ENCODE data around the gene PXMP4.

PXMP4 gene

DNA sequence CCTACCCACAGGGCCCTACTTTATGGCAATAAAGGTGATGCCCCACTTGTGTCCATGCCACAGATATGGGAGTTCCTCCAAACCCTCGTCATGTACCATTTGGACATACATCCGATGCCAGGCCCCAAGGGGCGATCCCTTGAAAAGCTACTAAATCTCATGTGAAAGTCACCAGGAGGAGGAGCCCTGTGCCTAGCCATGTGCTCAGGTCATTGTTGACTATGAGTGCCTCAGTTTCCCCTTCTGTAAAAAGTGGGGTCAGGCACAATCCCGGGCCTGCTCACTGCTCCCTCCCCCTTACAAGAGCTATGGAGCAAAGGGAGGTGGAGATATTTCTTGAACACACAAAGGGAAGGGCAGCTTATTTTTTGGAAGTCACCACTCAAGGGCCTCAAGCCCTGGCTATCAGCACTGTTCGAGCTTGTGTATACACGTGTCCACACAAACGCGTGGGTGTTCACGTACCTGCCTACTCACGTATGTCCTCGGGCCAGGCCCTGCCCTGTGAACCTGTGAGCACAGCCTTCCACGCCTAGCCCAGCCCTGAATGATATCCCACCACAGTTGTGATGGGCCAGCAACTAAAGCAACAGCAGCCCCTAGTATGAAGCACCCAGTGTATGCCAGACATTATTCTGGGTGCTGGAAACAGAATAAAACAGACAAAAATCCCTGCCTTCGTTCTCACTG lies 51.5 kb downstream of the PXMP4 start:
- no peak for DNase-seq (ENCODE audit: low spot score)

DNA sequence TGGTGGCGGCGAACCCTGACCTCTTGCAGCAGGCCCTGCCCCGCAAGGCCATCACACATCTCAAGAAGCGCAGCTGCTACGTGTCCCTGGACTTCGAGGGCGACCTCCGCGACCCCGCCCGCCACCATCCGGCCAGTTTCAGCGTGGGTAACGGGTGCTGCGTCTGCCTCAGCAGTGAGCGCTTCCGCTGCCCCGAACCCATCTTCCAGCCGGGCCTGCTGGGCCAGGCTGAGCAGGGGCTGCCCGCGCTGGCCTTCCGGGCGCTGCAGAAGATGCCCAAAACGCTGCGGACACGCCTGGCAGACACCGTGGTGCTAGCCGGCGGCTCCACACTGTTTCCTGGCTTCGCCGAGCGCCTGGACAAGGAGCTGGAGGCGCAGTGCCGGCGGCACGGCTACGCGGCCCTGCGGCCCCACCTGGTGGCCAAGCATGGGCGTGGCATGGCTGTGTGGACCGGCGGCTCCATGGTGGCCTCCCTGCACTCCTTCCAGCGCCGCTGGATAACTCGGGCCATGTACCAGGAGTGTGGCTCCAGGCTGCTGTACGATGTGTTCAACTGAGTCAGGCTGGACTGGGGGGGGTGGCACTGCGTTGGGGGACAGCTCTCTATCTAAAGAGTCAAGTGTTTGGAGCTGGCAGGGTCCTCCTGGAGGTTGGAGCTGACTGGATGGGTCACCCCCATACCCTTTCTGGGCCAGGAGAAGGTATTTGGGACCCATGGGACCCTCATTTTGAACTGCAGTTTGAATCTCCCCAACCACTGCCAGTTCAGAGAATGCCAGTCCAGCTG lies 52.2 kb downstream of the PXMP4 start:
- peak; percentile 89 for DNase-seq (ENCODE audit: low spot score)

DNA sequence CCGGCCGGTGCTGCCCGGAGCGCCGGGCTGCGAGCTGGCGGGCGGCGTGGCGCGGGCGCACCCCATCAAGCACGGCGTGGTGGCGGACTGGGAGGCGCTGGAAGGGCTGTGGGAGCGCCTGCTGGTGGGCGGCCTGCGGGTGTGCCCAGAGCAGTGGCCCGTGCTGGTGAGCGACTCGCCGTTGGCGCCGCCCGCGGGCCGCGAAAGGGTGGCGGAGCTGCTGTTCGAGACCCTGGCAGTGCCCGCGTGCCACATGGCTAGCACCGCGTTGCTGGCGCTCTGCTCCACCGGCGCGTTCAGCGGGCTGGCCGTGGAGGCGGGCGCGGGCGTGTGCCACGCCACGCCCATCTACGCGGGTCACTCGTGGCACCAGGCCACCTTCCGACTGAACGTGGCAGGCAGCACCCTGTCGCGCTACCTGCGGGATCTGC lies 52.9 kb downstream of the PXMP4 start:
- no peak for DNase-seq (ENCODE audit: low spot score)

DNA sequence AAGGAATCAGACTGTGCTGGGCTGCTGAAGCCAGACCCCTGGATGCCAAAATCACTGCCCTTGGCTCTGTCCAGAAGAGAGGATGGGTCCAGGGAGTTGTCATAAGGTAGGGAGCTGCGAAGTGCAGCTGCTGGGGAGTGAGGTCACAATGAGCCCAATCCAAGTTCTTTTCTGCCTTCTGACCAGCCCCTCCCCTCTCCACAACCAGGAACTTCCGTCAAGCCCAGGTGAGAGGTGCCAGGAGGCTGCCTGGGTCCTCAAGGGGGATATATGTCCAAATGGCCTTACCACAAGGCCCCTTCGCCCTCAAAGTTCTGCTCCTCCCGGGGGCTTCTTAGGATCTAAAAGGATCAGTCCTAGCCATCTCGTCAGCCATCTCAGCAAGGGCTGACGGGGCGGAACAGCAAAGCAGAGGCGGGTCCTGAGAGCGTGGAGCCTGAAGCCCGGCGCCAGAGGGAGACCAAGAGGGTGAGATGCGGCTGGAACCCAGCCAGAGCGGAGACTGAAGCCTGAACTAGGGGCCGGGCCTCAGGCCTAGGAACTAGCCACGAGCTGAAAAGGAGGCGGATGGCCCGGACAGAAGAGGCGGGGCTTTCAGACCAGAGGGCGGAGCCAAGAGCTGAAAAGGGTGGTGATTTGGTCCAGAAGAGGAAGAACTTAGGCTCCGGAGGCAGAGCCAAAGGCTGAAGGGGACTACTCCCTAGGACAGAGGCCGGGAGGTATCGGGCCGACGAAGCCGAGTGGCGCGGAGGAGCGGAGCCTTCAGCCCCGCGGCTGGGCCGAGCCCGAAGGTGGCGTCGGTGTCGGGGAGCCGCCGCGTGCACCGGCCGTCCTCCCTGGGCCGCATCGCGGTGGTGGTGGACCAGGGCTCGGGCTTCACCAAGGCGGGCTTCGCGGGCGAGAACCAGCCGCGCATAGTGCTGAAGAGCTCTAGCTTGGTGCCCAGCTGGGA lies 53.5 kb downstream of the PXMP4 start, which contains the start of gene ACTL10:
ACTL10 (plus strand) TSS at position 651 of the 952 bp plus-strand sequence. CDS start 555 bp downstream, outside the sequence.
- peak; percentile 90 for DNase-seq (ENCODE audit: low spot score)

DNA sequence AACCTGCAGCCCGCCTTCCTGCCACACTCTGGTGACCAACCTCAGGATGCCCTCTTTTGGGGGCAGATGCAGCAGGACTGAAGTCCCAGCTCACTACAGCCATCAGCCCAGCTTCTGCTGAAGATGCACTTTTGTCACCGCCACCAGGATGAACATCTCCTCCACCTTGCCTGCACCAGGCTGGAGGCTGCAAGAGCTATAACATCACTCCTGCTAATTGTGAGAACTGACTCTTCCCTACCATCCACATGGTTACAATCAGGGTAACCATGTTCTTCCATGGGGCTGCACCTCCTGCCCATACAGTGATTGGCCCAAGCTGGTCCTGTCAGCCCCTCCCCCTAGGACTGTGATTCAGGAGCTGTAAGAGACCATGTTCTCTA lies 55.4 kb downstream of the PXMP4 start:
- no peak for DNase-seq (ENCODE audit: low spot score)

DNA sequence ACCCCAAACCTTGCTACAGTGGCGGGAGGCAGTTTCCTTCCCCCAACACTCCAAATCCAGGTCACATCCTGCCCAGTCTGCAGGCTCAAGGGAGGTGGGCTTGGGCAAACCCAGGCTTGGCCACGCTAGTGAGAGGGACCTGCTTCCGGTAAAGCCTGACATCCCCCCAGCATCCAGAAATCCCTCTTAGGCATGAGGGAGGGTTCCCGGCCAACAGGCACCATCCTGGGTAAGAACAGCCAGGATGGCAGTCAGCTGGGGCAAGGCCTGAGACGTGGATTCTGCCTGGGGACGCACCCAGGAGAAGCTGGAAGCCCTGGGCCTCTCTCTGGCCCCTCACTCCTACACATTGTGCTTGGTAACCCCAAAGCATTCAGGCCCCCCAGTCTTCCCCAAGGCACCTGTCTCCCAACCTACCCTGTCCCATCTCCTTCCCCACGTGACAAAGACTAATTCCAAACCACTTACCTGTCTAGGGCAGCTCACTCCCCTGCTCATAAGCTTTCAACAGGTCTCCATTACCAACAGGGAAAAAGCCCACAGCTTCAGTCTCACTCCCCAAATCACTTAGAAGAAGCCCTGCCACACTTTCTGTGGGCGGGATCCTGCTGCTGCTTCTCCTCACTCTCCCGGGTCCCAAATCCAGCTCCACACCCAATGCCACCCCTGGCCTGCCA lies 55.9 kb downstream of the PXMP4 start:
- DNase-seq (ENCODE audit: low spot score), result no peak

DNA sequence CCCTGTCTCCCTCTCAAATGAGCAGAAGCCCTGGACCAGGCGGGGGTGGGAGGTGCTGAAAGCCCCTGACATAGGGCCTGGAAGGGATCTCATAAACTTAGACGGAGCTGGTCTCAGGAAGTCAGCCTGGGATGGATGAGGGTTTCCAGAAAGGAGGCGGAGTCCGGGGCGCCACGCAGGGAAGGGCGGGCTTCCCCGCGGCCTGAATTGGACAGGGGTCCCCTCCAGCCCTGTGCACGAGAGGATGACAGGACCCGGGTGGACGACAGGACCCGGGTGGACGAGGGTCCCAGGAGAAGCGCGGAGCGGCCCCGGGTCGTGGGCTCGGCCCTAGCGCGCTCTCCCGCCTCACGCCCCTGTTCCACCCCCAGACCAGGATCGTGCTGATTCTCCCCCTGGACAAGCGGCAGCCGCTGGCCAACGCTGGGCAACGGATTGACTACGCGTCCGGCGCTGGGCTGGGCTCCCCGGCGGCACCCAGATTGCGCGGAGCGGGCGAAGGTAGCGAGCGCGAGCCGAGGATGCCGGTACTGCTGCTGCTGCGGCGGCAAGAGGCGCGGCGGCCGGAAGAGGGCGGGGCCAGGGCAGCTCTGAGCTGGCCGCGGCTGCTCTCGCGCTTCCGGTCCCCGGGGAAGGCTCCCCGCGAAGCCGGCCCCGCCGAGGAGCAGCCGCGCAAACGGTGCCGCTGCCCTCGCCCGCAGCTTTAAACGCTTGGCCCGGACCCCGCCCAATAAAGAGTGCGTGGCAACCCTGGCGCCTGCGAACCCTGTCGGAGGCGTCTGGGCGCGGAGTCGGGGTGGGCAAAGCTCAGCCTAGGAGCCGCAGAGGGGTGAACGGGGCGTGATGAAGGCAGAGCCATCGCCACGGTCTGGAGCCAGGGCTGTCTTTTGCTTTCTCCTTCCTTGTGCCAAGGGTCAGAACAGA lies 56.7 kb downstream of the PXMP4 start:
- DNase-seq (ENCODE audit: low spot score), result peak; percentile 91

DNA sequence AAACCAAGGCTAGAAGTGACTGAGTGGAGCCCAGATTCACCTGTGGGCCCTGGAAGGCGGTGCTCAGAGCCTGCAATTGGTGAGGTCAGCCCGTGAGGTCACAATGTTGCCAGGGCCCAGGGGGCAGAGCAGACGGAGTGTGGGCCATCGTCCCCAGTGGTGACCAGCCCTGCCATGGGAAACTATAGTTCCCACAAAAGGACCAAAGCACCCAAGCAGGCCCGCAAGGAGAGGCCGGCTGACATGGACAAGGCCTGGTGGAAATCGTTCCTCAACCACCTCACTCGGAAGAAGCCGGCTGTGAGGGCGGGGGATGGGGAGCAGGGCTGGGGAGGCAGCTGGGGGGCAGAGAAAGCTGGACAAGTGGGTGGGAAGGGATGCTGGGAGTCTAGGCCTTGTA lies 57.9 kb downstream of the PXMP4 start, which contains the start of gene C20orf144:
C20orf144 (plus strand) TSS at position 156 of the 400 bp plus-strand sequence; CDS start at position 175, 19 bp downstream.
- DNase-seq (ENCODE audit: low spot score), result no peak

DNA sequence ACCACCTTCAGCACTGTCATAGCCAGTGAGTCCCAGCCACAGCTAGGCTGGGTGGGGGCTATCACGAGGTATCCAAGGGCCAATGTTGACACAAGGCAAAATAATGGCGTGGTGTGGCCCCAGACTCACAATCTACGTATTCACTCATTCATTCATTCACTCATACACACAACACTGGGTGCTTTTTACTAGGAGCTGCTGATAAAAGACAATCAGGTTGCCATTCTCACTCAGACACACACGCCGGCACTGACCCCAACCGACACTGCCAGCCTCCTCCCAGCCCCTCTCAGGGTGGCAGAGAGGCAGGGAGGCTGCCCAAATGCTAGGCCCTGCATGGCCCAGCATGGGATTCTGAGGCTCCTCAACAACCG lies 59.4 kb downstream of the PXMP4 start:
- no peak for DNase-seq (ENCODE audit: low spot score)

DNA sequence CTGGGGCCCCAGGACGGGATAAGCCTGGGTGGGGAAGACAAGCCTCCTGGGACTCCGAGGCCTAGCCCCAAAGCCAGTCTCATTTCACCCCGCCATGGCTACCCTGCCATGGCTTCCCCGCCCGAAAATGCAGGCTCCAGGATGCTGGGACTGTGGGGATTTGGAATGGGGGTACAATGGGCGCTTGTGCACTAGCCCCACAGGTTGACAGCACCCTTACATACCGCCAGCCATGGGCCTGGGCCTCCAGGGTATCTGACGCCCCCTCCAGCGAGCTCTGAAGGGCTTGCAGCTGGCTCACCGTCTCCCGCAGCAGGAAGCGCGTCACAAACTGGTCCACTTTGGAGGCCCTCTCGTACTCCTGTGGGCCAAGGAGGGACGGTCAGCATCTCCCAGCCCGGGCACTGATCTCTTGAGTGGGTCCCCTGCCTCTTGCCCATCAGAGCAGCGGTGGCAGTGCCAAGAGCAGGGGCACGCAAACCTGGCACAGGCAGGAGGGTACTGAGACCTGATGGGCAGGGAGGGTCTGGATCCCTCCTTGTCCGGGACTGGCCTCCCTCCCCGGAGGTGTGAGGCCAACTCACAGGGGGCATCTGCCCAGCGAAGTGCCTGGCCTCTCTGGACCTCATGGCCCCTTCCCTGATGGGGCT lies 60.0 kb downstream of the PXMP4 start:
- no peak for DNase-seq (ENCODE audit: low spot score)

DNA sequence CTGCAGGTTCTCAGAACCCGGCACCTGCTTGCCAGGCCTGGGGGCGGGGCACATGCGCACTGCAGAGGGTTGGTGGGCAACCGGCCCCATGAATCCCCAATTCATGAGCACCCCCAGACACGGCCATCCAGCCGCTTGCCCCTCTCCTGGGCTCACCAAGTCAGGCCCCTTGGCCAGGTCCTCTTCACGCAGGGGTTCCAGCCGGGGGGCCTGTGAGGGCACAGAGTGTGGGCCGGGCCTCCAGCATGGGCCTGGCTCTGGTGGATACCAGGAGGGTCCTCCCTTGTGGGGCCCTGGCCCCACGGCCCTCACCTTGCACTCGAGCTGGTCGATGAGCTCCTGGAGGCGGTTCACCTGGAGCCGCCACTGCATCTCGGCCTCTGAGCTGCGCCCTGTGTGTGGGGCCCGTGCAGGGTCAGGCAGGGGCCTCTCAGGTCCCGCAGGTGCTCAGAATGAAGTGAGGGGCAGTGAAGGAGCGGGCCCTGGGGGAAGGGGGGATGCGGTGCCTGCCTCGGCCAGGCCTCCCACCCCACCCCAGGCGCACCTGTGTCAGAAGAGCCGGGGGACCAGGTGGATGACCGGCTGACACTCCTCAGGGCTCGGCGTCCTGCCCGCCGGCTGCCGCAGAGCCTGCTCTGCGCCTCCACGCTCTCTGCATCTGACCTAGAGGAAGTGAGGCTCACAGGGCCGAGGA lies 60.6 kb downstream of the PXMP4 start:
- no peak for DNase-seq (ENCODE audit: low spot score)

DNA sequence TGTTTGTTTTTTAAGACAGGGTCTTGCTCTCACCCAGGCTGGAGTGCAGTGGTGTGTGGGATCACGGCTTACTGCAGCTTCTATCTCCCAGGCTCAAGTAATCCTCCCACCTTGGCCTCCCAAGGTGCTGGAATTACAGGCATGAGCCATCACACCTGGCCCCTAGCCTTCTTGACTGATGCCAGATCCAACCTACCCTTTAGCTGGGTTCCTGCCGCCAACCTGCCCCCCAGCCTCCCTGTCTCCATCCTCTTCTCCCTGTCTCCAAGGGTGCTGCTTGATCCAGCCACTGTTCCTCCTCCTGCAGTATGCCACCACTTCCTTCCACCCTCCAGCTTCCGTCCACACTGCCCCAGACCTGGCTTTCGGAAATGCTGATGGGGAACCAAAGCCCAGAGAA lies 61.2 kb downstream of the PXMP4 start:
- no peak for DNase-seq (ENCODE audit: low spot score)

DNA sequence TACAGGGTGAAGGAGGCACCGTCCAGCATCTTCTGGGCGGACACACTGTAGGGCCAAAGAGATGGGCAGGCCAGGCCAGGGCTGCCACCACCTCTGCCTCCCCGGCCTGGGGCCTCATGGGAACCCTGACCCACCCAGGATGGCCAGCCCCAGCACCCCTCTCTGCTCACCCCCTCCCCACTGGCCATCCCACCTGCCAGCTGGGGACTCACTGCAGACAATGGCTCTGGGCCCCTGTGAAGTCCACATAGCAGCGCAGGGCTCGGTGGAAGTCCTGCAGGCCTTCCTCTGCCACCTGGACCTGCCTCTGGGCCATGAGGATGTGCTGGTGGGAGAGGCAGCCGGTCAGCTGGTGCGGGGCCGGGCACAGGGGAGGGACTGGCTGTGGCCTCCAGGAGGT lies 61.6 kb downstream of the PXMP4 start:
- no peak for DNase-seq (ENCODE audit: low spot score)

DNA sequence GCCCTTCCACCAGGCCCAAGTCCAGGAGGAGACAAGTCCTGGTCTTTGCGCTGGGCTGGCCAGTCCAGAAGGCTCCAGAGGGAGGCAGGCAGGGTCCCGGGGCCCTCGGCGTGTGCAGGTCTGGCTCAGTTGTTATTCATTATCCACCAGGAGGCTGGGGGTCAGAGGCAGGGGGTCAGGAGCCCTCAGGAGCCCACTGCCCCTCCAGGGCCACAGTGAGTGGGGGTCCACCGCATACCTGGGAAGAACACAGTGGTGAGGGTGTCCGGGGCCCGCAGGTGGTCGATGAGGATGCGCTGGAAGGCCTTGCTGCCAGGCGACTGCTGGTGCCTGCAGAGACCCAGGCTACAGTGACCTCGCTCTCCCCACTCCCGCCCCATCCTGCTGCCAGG lies 62.4 kb downstream of the PXMP4 start:
- DNase-seq (ENCODE audit: low spot score), result no peak

DNA sequence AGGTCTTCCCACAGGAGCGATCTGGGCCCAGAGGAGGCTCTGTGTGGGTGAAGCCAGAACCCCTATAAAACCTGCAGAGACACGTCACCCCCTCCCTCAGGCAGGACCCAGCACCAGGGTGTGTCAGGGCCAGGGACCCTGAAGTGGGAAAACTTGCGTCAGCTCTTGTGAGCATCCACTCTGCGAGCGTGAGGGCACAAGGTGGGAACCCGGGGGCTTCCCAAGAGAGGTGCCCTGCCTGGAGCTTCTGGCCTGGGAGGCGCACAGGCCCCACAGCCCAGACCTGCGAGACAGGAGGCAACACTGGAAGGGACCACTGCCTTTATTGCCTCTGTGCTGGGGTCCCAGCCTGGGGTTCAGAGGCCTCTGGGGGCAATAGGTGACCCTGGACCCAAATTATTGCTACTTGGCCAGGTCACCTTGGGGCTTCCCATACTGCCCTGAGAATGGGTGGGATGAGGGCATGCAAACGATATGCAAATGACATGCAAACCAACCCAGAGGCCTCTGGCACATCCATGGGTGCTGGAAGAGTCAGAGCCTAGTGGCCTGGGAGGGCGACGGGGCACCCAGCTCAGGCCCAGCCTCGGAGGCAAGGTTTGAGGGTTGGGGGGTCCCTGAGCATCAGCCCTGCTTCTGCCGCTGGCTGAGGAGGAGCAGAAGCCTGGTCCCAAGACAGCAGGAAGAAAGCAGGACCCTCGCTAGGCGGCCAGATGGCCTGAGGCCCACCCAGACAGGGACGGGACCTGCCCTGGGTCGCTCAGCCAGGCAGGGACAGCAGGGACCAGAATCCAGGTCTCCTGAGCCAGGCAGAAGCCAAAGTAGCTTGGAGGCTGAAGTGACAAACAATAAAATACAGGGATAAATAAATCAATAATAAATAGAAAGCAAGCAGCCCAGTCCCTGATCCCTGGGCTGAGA lies 63.1 kb downstream of the PXMP4 start:
- DNase-seq (ENCODE audit: low spot score), result no peak

DNA sequence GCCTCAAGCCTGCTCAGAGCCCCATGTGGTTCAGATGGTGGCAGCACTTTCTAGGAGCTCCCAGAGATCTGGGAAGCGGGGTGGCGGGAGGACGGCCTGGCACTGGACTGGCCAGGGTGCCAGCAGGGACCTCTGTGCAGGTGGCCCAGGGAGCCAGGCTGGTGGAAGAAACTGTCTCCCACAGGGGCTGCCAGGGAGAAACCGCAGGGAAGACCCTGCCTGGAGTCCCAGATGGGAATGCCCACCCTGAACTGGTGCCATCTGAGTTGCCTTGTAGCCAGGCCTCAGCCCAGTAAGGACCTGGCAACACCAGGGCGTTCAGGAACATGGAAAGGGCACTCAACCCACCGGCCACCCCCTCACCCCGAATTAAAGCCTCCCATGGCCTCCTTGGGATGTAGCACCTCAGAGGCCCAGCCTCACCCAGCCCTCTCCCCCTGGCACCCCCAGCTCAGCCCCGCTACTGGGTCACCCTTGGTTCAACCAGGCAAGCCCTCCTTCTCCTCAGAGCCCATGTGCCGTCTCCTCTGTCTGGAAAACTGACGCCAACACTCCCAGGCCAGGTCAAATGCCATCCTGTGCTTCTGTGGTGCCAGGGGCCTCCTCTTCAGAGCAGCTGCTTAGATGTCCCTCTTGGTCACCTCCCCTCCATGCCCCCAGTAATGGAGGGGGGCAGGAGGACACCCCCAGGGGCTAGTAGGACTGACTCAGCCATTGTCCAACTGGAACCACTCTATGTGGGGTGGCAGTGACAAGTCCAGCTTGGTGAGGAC lies 63.9 kb downstream of the PXMP4 start:
- no peak for DNase-seq (ENCODE audit: low spot score)

DNA sequence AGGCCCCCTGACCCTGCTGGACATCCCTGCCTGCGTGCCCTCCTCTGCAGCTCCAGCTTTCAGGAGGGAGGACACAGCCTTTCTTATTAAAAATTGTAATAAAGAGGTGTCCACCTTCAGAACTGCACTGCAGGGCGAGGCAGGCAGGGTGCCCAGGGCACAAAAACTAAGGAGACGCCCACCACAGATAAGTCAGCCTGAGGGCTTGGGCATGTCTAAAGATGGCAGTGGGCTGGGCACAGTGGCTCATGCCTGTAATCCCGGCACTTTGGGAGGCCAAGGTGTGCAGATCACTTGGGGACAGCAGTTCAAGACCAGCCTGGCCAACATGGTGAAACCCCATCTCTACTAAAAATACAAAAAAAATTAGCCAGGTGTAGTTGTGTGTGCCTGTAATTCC lies 64.9 kb downstream of the PXMP4 start:
- no peak for DNase-seq (ENCODE audit: low spot score)

Data from iPS-NIHi11 (cell line).